Measurements from ENCODE around the gene FKBP5.
"Not testable (repeated sequence)": the region's sequence is repeated elsewhere in the genome, so short reads cannot be mapped to it uniquely, and the experiment has no call there.

FKBP5 gene

DNA sequence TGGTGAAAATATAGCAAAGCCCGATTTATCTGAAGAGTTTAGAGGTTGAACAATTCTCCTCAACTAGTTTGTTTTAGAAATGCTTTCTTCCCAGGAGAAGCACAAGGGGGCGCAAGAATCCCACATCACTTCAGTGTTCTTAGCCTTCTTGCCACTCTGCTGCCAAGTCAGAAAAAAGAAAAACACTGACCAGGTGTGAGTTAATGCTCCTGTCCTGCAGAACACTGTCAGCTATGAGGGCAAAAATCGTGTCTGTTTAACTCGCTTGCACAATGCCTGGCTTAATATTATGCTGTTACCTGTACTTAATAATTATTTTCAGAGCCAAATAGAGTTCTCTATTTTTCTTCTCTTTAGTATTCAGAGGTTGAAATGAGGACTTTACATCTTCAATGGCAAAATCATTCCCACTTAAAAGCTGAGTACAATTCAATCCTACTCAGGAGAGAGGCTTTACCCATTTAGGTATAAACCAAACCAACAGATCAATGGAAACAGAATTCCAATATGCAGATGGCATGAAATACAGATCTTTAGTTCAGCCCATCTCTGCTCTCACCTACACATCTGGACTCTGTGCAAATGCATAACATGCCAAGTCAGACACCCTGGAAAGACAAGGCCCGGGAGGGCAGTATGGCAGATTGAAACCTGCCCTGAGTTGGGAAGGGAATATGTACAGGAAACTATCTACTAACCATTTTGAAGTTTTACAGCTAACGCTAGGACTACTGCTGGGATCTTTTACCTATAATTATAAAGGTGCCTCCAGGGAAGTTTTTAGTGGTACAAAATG is 104.6 kb downstream of the FKBP5 start:
- DNase-seq (ENCODE audit: low read depth): no peak

DNA sequence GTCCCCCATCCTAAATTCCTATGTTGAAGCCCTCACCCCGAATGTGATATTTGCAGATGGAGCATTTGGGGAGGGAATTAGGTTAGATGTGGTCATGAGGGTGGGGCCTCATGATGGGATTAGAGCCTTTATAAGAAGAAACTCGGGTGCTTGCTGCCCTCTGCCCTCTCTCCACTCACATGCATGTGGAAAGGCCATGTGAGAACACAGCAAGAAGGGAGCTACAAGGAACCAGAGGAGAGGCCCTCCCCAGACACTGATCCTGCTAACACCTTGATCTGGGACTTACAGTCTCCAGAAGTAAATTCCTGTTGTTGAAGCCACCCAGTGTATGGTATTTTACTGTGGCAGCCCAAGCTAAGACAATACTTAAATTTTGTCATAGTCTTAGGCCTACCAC is 106.4 kb downstream of the FKBP5 start:
- no peak for DNase-seq (ENCODE audit: low read depth)

- DNase-seq (ENCODE audit: low read depth): no peak
Observed at GRCh38 chr6:35581633-35582032, 107.1 kb downstream of the FKBP5 start.

DNA sequence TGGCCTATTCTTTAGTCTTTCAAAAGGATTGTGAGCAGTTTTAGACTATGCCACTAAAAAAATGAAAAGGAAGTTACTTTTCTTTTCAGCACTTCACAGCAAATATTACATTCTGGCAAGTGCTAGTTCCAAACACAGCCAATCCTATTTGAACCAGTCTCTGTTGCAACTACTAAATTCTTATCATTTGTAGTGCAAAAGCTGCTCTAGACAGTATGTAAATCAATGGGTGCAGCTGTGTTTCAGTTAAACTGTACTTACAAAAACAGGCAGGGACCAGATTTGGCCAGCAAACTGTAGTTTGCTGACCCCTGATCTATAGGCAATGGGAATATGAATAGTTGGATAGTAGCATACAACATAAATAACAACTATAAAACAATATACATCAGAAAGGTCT is 107.9 kb downstream of the FKBP5 start:
- DNase-seq (ENCODE audit: low read depth): no peak

- no peak for DNase-seq (ENCODE audit: low read depth)
Observed at GRCh38 chr6:35576682-35577081, 112.0 kb downstream of the FKBP5 start.

DNA sequence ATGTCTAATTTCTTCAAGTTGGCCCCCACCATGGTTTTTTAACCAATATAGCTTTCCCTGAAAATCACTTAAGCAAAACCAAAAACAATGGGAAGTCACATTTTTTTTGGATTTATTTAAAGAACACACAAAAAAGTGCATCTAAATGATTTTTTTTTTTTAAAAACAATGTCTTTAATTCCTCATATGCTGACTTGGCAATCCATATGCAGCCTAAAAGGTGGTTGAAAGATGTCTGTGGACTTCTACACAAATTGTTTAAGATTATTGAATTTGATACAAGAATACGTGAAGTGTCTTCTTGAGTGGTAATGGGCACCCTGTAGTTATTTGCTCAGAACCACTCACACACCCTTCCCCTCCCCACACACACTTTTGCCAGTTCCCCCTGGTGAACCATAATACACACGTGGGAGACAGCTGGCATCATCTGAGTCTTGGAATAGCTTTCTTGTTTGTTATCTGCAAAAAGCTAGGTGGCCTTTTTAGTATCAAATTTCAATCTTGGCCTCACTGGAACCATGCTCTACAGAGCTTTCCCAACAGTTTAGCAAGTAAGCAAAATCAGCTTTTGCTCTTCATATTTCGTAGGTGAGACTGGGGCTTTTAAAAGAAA is 115.1 kb downstream of the FKBP5 start:
- no peak for DNase-seq (ENCODE audit: low read depth)

GRCh38 chr6:35570885-35571330 is 117.8 kb downstream of the FKBP5 start:
- DNase-seq (ENCODE audit: low read depth): not testable (repeated sequence)

DNA sequence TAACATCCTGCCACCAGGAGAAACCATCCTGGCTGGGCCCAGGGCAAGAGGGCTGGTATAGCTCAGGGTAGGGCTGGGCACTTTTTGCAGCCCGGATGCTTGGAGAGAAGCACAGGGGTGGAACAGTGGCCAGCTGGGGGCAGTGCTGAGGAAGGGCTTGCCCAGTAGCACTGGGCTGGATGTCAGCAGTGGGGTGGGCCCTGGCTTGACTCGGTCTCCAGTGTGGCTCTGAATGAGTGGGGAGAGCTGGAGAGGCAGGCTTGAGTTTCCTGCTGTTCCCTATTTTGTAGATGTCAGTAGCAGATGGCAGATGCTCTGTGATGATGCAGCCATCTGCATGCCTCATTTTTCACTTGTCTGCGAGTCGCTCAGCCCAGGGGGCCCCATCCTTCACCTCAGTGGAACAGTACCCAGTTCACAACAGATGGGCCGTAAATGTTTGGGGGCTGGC is 119.7 kb downstream of the FKBP5 start:
- no peak for DNase-seq (ENCODE audit: low read depth)

DNA sequence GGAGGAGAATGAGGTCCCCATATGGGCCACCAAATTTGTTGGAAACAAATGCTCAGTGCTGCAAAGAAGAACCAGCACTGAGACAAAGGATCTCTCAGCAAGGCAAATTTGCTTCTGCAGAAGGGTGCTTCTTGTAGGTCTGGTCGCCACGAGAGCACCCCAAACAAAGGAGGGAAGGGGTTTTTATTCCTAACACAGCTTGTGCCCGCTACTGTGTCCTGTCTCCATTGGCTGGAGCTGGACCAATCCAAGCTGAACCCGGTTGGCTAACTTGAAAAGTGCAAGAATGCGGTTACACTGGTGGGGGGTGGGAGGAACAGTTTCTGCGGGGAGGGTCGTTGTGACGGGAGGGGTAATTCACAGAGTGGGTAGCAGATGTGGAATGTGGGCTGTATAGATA is 121.9 kb downstream of the FKBP5 start:
- no peak for DNase-seq (ENCODE audit: low read depth)

DNA sequence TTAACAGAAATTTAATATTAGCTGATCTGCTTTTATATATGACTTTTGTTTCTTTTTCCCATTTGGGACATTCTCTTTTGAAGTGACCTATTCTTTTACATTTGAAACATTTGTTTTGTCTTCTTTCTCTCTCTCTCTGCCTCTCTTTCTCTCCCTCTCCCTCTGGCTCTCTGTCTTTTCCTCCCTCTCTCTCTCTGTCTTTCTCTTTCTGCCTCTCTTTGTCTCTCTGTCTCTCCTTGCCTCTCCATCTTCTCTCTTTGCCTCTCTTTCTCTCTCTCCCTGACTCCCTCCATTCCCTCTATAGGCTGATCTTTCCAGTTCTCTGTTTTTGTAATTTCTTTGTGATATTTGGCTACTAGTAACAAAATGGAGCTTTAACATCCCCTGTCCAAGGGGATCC is 124.0 kb downstream of the FKBP5 start:
- no peak for DNase-seq (ENCODE audit: low read depth)

DNA sequence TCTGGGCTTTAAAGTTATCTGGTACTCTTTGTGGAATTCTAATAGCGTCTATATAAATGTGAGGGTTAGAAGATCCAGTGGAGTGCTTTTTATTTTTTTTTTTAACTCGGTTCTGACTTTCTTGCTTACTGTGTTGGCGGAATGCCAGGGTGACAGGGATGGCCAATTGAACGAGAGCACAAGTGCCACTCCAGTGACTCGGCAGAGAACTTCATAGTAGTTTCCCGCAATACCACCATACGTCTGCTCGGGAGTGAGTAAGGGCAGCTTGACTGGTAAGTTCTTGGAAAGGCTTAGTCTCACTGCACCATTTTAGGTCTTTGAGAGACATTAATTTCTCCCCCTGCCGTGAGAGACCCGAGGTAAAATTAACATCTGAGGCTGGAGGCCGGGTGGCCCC is 126.7 kb downstream of the FKBP5 start:
- DNase-seq (ENCODE audit: low read depth): no peak

DNA sequence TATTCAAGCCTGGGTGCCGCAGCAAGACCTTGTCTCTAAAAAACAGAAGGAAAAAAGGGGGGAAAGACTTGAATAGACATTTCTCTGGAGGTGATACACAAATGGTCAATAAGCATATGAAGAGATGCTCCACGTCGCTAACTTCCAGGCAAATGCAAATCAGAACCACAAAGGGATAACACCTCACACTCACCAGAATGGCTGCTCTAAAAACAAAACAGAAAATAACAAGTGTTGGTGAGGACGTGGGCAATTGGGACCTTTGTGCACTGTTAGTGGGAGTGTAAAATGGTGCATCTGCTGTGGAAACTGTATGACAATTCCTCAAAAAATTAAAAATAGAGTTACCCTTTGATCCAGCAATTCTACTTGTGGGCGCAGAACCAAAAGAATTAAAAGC is 127.6 kb downstream of the FKBP5 start:
- no peak for DNase-seq (ENCODE audit: low read depth)

DNA sequence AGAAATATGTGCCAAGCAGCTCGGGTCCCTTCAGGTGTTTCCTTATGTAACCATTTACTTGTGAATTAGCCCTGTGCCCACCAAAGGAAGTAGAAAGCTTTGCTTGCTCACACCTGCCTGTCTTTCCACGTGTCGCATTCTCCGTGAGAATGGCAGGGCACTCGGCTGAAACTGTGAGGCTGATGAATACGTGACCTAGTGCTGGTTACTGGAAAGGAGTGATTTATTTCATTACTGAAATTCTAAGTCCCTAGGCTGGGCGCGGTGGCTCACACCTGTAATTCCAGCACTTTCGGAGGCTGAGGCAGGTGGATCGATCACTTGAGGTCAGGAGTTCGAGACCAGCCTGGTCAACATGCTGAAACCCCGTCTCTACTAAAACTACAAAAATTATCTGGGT is 130.1 kb downstream of the FKBP5 start:
- no peak for DNase-seq (ENCODE audit: low read depth)

GRCh38 chr6:35557239-35557638 is 131.5 kb downstream of the FKBP5 start:
- no peak for DNase-seq (ENCODE audit: low read depth)

DNA sequence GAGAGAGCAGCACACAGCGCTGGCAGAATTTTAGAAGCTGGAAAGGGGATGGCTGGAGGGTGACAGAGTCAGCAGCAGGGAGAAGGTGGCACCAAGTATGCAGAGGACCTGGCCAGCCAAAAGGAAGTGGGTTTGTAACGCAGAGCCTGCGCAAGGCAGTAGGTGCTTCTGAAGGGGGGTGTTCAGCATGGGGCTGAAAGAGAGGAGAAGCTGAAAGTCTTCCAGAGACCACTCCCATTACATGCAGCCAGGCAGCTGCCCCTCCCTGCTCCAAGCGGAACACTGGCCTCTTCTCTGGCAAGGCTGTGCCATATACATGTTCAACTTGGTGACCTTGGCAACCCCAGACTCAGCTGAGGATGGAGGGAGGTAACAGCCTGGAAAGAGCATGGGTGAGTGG is 133.9 kb downstream of the FKBP5 start:
- no peak for DNase-seq (ENCODE audit: low read depth)

- DNase-seq (ENCODE audit: low read depth): no peak
Observed at GRCh38 chr6:35553315-35553714, 135.4 kb downstream of the FKBP5 start.

- no peak for DNase-seq (ENCODE audit: low read depth)
Observed at GRCh38 chr6:35552285-35552917, 136.3 kb downstream of the FKBP5 start.

DNA sequence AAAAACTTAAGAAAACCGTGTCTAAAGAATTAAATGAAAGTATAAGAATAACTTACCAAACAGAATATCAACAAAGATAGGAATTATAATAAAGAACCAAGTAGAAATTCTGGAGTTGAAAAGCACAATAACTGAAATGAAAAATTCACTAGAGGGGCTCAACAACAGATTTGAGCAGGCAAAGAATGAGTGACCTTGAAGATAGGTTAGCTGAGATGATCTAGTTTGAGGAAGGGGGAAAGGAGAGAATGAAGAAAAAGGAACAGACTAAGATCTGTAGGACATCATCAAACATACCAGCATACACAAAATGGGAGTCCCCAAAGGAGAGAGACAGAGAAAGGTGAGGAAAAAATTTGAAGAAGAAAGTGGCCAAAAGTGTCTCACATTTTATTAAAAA is 138.3 kb downstream of the FKBP5 start:
- no peak for DNase-seq (ENCODE audit: low read depth)

- DNase-seq (ENCODE audit: low read depth): no peak
Observed at GRCh38 chr6:35547676-35548075, 141.0 kb downstream of the FKBP5 start.

DNA sequence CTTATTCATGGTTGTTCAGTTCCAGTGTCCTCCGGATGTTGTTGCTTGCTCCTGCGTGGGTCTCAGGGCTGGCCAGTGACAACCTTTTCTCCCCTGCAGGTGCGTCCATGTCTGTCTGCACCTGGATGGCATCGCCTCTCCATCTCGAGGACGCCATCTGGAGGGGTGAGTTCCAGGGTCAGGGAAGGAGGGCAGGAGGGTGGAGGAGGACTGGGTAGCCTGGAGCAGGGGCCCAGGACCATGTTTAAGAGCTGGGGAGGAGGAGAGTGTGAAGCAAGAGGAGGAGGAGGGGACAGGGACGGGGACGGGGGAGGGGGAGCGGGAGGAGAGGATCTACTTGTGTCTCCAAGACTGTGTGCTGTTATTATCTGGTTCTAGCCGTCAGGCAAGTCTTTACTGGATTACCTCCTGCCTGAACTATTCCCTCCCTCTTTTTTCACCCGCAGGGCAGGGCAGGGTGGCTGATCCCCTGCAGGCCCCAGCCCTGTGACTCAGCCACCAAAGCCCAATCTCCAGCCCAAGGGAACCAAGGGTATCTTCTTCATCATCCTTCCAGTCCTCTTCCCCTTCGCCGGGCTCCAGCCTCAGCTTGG is 143.8 kb downstream of the FKBP5 start:
- no peak for DNase-seq (ENCODE audit: low read depth)

- no peak for DNase-seq (ENCODE audit: low read depth)
Observed at GRCh38 chr6:35543459-35544193, 145.1 kb downstream of the FKBP5 start.

GRCh38 chr6:35541836-35542235 is 146.9 kb downstream of the FKBP5 start:
- DNase-seq (ENCODE audit: low read depth): no peak
